KG1 (cell line): Measurements from ENCODE around the gene GLG1.
"Not testable (repeated sequence)": the region's sequence is repeated elsewhere in the genome, so short reads cannot be mapped to it uniquely, and the experiment has no call there.

Source experiments
- DNase-seq: peaks from one replicate; lab custom pipeline; 2025; lab: John Stamatoyannopoulos, UW

The GLG1 gene

DNA sequence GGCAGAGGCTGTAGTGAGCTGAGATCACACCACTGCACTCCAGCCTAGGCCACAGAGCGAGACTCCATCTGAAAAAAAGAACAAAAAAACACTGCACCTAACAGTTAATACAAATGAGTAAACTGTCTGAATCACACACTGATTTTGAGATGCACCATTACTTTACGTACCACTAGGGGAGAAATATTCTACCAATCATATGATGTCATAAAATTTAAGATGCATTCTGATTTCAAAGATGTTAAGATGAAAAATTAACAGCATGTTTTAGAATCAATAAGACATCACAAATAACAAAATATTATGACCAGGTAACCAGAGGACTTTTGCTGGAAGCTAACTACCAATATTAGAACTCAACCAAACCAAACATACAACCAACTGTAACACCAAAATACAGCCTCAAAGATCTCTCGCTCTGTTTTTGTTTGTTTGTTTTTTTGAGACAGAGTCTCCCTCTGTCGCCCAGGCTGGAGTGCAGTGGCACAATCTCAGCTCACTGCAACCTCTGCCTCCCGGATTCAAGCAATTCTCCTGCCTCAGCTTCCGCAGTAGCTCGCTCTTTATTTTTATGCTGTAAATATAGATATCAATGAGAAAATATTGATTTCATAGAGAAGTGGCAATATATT is 31.6 kb downstream of the GLG1 start:
- no peak for DNase-seq

DNA sequence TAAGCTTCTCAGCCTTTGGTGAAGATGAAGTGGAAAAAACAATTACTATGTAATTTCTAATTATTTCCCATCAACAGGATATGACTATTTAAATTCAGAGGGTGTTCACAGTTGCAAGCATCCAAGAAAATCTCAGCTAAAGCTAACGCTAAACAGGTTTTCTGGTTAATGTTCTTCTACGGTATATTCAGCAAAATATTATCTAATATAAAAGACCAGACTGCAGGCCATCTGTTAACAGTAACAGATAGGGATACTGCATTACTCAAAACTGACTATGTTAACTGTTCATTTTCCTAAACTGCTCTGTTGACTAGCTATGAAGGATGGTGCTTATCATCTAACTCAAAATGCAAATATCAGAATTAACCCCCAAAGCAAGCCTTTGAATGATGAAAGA is 32.8 kb downstream of the GLG1 start:
- DNase-seq = no peak

DNA sequence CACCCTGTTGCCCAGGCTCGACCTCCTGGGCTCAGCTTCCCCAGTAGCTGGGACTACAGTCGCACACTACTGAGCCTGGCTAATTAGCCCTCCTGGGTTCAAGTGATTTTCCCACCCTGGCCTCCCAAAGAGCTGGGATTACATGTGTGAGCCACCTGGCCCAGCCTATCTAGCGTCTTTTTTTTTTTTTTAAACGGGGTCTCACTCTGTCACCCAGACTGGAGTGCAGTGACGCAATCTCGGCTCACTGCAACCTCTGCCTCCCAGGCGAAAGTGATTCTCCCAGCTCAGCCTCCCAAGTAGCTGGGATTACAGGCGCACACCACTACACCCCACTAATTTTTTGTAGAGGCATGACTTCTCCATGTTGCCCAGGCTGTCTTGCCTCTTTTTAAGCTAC is 33.3 kb downstream of the GLG1 start:
- DNase-seq = no peak

DNA sequence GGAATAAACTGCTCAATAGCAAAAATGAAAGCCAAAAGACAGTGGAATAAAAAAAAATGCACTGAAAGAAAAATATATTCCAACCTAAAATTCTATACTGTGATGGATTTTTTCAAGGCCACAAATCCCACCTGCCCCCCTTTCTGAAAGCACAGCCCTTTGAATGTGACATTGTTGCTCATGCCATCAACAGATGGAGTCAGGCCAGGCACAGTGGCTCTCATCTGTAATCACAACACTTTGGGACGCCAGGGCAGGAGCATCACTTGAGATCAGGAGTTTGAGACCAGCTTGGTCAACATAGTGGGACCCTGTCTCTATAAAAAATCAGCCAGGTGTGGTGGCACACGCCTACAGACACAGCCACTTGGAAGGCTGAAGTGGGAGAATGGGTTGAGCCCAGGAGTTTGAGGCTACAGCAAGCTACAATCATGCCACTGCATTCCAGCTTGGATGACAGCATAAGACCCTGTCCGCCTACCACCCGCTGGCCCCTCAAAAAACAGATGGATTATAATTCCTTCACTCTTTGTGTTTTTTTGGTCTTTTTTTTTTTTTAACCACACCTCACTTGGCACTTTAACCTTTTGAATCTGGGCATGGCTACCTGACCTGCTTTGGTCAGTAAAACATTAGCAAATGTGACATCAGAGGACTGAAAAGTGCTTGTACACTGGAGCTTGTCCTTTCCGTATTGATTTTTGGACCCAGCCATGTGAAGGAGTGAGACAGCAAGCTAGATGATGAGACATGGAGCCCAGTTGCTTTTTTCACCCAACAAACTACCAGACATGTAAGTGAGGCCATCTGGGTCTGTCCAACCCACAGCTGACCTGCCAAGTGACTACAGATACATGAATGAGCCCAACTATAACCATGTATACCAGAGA is 36.3 kb downstream of the GLG1 start:
- DNase-seq = no peak

DNA sequence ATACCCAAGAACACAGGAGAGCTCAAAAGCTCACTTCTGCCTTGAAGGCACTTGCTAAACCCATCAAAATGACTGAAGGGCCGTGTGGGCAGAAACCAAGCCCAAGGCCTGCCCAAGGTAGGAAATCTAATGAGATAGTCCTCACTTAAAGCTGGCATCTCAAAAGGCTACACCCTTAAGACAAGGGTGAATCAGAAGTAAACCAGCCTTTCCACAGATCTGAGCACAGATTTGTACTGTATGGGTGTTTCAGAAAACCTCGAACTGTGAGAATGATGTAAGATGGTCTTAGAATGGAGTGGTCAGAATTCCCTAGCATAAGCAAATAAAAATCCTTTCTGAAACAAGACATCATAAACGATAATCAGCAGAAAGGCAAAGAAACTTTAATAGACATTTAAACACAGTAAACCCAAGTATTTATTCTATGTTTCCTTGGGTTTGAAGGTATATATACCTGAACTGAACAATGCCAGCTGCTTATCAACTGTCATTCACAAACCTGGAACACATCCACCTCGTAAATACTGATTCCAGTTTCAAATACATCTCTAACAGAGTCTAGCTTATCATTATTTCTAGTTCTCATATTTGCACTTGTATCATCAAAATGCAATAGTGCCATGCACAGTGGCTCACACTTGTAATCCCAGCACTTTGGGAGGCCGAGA is 37.8 kb downstream of the GLG1 start:
- DNase-seq = no peak

DNA sequence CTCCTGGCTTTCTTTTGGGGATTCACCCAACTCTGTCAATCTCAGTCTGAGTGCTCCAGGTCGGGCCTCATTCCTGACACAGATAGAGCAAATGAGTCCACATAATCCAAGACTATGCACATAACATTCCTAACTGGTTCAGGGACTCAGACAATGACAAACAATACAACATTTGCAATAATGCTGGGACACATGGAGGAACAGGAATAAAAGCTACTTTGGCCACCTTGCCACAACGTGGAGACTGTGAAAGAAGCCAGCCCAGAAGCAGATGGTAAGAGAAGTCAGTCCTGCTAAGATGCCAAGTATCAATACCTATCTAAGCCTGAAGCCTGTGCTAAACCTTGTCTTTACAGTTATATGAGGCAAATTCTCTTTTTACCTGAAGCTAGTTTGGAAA is 39.0 kb downstream of the GLG1 start:
- no peak for DNase-seq

DNA sequence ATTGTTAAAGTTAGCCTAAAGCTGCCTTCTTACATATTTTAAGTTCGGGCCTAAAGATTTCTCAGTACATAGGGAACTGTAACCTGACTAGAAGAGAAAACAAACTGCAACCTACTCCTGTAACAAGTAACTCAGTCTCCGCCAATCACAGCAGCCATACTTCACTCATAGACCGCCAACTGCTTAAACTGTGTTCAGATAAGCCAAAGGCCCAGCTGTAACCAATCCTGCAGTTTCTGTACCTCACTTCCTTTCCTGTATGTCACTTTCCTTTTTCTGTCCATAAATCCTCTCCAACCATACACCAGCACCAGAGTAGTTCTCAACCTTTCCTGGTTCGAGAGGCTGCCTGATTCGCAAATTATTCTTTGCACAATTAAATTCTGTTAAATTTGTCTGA is 41.5 kb downstream of the GLG1 start:
- DNase-seq = no peak

DNA sequence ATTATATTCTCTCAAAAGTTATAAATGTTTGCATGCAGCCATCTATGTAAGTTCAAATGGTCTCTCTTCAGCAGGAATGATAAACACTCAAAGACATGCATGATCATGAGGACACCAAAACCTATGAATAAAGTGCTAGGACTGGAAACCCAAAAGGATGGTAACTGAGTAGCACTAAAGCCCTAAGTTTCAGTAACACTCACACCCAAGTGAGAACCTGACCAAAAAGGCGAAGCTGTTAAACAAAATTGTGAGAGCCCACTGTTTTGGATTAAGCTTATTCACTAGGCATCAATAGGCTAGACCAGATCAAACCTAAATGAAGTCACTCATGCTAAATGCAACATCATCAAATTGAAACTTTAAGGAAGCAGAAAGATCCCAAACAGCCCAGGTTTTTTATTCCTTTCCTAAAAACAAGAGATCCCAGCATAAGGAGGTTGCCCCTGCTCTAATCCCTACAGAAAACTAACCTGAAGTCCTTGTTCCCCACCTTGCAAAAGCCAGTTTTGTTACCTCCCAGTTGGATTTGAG is 42.4 kb downstream of the GLG1 start:
- DNase-seq = no peak

DNA sequence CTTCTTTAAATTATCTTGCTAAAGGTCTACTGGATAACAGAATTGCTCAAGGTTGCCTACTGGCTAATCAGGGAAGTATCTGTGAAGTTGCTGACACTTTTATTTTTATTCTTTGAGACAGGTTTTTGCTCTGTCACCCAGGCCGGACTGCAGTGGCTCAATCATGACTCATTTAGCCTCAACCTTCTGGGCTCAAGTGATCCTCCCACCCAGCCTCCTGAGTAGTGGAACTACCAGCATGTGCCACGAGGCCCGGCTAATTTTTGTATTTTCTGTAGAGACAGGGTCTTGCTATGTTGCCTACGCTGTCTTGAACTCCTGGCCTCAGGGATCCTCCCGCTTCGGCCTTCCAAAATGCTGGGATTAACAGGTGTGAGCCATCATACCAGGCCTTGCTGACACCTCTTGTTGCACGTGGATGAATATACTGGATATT is 43.1 kb downstream of the GLG1 start:
- no peak for DNase-seq

DNA sequence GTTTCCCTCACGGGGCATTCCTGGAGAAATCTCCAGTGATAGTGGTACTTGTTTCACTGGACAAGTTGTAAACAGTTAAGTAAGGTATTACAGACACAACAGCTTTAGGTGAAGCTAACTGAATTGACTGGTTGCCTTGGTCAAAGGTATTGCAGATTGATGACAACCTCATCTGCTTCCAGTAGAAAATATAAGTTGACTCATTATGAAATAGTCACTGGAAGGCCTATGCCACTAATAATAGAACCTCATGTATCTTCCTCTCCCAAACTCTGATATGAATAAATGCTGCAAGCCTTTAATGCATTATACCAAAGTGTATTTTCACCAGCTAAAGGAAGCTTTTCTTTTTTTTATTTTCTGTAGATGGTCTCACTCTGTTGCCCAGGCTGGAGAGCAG is 44.8 kb downstream of the GLG1 start:
- DNase-seq = no peak

DNA sequence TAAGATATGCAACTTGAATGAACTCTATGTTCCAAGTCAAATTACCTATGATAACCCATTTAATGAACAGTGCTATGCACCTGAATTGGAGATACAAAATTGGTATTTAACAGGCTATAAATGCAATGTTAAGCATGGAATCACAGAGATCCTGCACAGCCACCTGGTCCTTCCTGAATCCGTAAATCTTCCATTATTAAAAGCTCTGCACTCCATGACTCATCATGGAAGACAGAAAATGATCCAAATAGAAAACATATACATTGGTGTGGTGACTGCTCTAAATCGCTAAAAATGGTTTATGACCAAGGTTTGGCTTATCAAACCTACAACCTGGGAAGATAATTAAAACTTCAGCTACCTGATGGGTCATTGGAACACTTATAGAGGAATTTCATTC is 45.3 kb downstream of the GLG1 start:
- DNase-seq = no peak

DNA sequence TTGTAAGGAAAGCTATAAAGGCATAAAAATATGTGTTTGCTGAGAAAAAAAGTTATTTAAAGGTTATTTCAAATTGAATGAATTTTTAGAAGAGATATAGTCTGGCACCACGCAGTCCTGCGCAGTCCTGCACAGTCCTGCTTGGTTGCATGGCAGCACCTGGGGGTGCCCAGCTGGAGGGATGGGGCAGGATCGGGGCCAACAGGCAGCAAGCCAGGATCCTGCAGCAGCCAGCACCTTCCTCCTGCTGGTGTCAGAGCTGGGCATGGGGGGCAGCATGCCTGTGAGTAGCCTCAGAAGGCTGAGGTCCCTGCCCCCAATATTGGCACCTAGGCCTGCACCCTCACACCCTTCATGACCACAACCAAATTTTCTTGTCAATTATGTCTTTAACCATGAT is 46.0 kb downstream of the GLG1 start:
- no peak for DNase-seq

DNA sequence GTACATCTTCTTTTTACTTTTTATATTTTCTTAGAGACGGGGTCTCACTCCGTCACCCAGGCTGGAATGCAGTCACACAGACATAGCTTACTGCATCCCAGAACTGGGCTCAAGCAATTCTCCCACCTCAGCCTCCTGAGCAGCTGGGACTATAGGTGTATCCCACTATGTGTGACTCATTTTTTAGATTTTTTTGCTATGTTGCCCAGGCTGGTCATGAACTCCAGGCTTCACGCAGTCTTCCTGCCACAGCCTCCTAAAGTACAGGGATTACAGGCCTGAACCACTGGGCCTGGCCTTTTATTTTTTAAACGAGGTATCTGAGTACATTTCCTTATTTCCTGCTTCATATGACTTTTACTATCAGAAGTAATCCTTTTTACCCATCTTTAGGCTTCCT is 48.0 kb downstream of the GLG1 start:
- no peak for DNase-seq

DNA sequence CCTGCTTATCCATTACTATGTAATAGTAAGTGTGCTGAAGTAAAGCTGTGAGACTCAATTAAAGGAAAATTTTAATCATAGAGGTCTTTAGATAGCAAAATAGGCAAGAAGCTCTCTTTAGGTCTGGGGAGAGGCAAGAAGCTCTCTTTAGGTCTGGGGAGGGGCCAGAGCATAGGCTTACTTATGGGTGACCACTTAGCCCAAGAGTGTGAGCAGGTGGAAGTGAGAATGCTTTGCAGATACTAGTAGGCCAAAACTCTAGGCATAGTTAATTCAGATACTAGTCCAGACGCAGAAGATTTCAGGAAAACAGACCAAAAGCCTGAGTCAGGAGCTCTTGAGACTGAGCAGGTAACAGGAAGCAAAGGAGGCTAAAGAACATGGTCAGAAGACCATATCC is 49.6 kb downstream of the GLG1 start:
- no peak for DNase-seq

DNA sequence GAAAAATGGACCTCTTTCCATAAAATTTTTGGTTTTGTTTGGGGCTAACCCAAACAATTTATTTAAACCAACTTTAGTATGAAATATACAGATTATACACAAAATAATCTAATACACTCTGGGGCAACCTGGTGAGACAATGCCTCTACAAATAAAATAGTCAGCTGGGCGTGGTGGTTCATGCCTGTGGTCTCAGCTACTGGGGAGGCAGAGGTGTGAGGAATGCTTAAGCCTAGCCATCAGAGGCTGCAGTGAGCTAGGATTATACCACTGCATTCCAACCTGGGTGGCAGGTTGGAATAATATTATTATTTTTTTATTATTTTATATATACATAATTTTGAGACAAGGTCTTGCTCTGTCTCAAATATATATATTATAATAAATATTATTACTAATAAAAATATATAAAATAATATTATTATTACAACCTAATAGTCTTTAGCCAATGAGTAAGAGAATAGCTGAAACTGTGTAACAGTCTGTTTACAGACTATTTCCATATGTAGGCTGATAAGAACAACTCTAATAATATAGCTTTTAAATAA is 50.5 kb downstream of the GLG1 start:
- DNase-seq = no peak

DNA sequence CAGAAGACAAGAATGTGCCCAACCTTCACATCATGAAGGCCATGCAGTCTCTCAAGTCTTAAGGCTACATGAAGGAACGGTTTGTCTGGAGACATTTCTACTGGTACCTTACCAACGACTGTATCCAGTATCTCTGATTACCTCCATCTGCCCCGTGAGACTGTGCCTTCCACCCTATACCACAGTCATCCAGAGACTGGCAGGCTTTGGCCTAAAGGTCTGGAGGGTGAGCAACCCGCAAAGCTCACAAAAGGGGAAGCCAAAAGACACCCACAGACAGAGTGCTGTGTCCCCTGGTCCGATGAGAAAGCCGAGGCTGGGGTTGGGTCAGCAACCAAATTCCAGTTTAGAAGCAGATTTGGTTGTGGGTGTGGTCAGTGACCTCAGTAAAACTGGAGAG is 54.6 kb downstream of the GLG1 start:
- not testable (repeated sequence) for DNase-seq

DNA sequence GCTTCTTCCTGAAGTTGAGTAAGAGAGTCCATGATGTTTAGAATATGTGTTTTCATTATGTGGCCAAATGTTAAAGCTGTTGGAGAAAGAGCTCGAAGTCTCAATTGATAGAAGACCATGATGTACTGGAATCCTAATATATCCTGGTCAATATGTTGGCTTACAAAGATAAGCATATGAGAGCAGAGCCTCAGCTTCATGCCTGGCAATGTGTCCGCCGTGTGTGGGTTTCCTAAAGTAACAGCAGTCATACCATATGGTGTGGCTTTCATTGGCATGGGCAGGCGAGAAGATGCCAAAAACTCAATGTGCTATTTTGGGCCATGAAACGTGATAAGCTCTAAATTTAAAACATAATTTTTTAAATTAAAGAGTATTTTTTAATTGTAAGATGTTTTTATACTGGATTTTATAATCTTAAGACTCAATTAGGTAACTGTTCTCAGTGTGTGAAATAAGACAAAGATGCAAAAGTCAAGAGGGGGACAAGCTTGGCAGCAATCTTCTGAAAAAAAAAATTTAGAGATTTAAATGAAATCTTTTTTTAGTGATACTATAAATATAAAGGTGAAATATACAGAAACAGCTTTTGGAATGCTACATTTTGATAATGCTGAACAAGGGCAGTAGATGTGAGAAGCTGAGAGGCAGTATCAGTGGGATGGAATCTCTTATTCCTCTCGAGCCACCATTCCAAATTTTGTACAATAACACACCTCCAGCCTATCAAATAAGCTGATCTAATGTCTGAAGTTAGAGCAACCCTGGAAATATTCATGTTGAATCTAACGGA is 56.5 kb downstream of the GLG1 start:
- not testable (repeated sequence) for DNase-seq

DNA sequence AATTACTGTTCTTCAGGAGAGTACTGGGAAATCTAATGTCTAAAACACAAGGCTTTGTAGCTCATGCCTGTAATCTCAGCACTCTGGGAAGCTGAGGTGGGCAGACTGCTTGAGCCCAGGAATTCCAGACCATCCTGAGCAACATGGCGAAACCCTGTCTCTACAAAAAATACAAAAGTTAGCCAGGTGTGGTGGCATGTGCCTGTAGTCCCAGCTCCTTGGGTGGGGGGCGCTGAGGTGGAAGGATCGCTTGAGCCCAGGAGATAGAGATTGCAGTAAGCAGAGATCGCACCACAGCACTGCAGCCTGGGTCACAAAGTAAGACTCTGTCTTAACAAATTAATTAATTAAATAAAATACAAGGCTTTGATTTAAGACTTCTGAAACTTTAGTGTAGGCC is 60.8 kb downstream of the GLG1 start:
- not testable (repeated sequence) for DNase-seq

DNA sequence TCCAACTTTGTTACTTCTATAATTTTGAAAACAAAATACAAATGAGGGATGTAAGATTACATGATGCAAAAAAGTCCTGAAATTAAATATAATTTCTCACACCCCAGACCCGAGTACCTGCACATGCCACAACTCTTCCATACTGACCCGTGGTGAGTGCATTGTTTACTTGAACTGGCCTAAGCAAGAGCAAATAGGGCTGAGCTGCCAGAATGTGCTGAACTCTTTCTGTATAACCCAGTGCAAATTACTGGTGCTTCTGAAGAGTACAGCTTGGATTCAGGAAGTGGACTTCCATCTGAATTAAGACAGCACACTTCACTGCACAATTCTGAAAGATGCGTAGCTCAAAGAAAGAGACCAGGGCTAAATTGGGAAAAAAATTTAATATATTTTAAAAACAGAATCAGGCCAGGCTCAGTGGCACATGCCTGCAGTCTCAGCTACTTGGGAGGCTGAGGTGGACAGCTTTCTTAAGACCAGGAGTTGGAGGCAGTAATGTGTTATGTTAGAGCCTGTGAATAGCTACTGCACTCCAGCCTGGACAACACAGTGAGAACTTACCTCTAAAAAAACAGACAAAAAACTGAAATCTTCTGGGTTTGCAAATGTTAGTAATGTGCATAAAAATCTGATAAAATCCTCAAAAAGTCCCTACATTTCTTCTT is 63.9 kb downstream of the GLG1 start:
- not testable (repeated sequence) for DNase-seq

DNA sequence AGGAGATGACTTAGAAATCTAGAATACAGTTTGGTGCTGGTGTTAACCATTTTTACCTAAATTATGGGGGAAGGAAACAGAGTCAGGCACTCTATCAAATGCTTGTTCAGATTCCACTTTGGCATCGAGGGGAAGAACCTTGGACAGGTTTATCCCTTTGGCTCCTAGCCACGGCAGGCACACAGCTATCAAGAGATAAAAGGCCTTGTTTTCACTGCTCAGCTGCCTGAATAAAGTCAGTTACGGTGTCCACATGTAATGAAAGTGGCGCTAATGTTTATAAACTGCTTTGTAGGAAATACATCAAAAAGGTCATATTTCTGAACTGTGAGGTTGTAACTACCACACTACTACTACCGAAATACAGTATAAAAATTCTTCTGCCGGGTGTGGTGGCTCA is 66.3 kb downstream of the GLG1 start:
- DNase-seq = not testable (repeated sequence)

DNA sequence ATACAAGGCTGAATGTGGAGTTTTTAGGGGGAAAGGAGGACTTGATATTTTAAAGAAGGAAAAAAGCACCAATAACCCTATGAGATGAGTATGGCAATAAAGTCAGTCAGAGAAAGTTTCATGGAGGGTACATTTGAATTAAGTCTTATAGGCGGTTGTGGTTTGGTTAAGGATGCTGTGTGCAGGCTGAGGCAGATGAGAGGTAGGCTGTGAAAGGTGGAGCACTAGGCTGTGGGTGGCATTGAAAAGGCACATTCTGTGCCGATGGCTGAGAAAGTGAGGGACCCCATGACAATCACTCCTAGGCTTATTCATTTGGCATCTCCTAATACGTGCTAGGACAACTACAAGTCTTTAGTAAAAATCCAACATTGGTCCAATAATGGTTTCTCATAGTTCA is 68.1 kb downstream of the GLG1 start:
- DNase-seq = not testable (repeated sequence)
